ENCODE data around the gene MTMR6. TPM values are rescaled to one million over a fixed set of nuclear protein-coding genes. Genes with fewer than 3 reads are reported as not detected.

Gene MTMR6
- polyA plus RNA-seq, 1 experiment: 25.7 TPM

- H3K4me3 ChIP-seq (ENCODE audit: low read depth, low read length): no peak overlapping the region
- H3K9me3 ChIP-seq (ENCODE audit: control insufficient read depth, insufficient read depth, low read length): no peaks in the 10 kb centered on the region
- no peak overlapping the region for H3K27ac ChIP-seq (ENCODE audit: low read depth, low read length)
- no peak for TF ChIP-seq CTCF (IDR thresholded peaks at IDR 0.05; ENCODE audit: low read depth, low read length)
- CTCF ChIA-PET: interaction anchor here (0.6 to 1.1 kb wide), 2 partner anchors 10 to 70 kb away, joined by 3 read pairs; no protein-coding TSS in a partner anchor
- peaks cover 10% of the 10 kb centered on the region for H3K27me3 ChIP-seq (ENCODE audit: control insufficient read depth, insufficient read depth, low read length)
- DNase-seq (ENCODE audit: low read depth, low spot score): no peak
- POLR2A ChIA-PET: no interaction called here
Observed at GRCh38 chr13:25218019-25218418, 69.3 kb downstream of the MTMR6 start.

GRCh38 chr13:25217023-25217885, 70.0 kb downstream of the MTMR6 start:
- ChIA-PET POLR2A (no interaction called here), CTCF (interaction anchor here (1.1 kb wide), 1 partner anchor 70 kb away, joined by 3 read pairs; no protein-coding TSS in a partner anchor)
- H3K9me3 ChIP-seq (ENCODE audit: control insufficient read depth, insufficient read depth, low read length): no peaks in the 10 kb centered on the region
- TF ChIP-seq CTCF (IDR thresholded peaks at IDR 0.05; ENCODE audit: low read depth, low read length): no peak
- DNase-seq (ENCODE audit: low read depth, low spot score): no peak
- no peak overlapping the region for H3K4me3 ChIP-seq (ENCODE audit: low read depth, low read length)
- H3K27me3 ChIP-seq (ENCODE audit: control insufficient read depth, insufficient read depth, low read length): peaks cover 4% of the 10 kb centered on the region
- H3K27ac ChIP-seq (ENCODE audit: low read depth, low read length): no peak overlapping the region

DNA sequence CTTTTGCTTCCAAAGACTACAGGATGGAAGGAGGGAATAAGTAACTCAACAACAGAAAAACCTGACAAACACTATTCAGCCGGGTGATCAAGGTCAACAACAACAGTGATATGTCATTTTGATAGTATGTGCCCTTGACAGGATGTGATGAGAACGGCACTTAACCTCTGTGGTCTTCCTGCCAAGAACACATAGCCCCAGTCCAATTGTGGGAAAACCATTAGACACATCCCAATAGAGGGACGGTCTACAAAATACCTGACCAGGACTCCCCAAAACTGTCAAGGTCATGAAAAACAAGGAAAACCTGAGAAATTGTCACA, 72.1 kb downstream of the MTMR6 start:
- ChIA-PET POLR2A (no interaction called here), CTCF (interaction anchor here (1.2 kb wide), 1 partner anchor 161 kb away, joined by 3 read pairs; no protein-coding TSS in a partner anchor)
- DNase-seq (ENCODE audit: low read depth, low spot score): no peak
- TF ChIP-seq CTCF (IDR thresholded peaks at IDR 0.05; ENCODE audit: low read depth, low read length): no peak
- Histone ChIP-seq H3K27me3 (ENCODE audit: control insufficient read depth, insufficient read depth, low read length) (peaks cover 4% of the 10 kb centered on the region), H3K4me3 (ENCODE audit: low read depth, low read length) (no peak overlapping the region), H3K27ac (ENCODE audit: low read depth, low read length) (no peak overlapping the region), H3K9me3 (ENCODE audit: control insufficient read depth, insufficient read depth, low read length) (no peaks in the 10 kb centered on the region)

GRCh38 chr13:25214491-25215252, 72.6 kb downstream of the MTMR6 start:
- CTCF ChIA-PET: interaction anchor here (0.8 to 1.5 kb wide), 4 partner anchors 19 to 161 kb away, joined by 3 to 4 read pairs (median 3); no protein-coding TSS in a partner anchor
- no peak overlapping the region for H3K4me3 ChIP-seq (ENCODE audit: low read depth, low read length)
- TF ChIP-seq CTCF (IDR thresholded peaks at IDR 0.05; ENCODE audit: low read depth, low read length): peak; percentile 16; the same call in 1 of the 2 replicates
- DNase-seq (ENCODE audit: low read depth, low spot score): no peak
- H3K27ac ChIP-seq (ENCODE audit: low read depth, low read length): no peak overlapping the region
- H3K27me3 ChIP-seq (ENCODE audit: control insufficient read depth, insufficient read depth, low read length): peaks cover 4% of the 10 kb centered on the region
- H3K9me3 ChIP-seq (ENCODE audit: control insufficient read depth, insufficient read depth, low read length): no peaks in the 10 kb centered on the region
- POLR2A ChIA-PET: interaction anchor here (0.5 kb wide), 1 partner anchor 86 kb away, joined by 3 read pairs; the partner anchor contains the start of gene NUP58
